ENCODE measurements around the gene ECI2.

The ECI2 gene

GRCh38 chr6:4108561-4109093 lies 26.7 kb downstream of the ECI2 start:
- no peak for DNase-seq
- H3K36me3 ChIP-seq: no peaks in the 10 kb centered on the region
- H3K27me3 ChIP-seq: no peaks in the 10 kb centered on the region
- H3K4me3 ChIP-seq: no peak overlapping the region
- intact Hi-C loops (cut with DNase I; ENCODE audit: low total_unique reads): no loop called here
- H3K9me3 ChIP-seq: peaks cover 0 to 11% (median 10%) of the 10 kb centered on the region in 3 donors
- H3K27ac ChIP-seq: peak overlapping the region; percentile 57 to 64
- TF ChIP-seq CTCF (IDR thresholded peaks at IDR 0.05): no peak
- H3K4me1 ChIP-seq: peaks cover 0 to 22% (median 3%) of the 10 kb centered on the region in 4 donors

- Histone ChIP-seq H3K4me3 (no peak overlapping the region), H3K36me3 (no peaks in the 10 kb centered on the region), H3K27me3 (no peaks in the 10 kb centered on the region), H3K9me3 (peaks cover 0 to 8% (median 6%) of the 10 kb centered on the region in 3 donors), H3K4me1 (peaks cover 0 to 22% (median 3%) of the 10 kb centered on the region in 4 donors), H3K27ac (no peak overlapping the region)
- no peak for DNase-seq
- intact Hi-C loops (cut with DNase I; ENCODE audit: low total_unique reads): no loop called here
- TF ChIP-seq CTCF (IDR thresholded peaks at IDR 0.05): no peak
Measured at GRCh38 chr6:4107873-4108272, 27.5 kb downstream of the ECI2 start.

- no peak for TF ChIP-seq CTCF (IDR thresholded peaks at IDR 0.05)
- no peak for DNase-seq
- Histone ChIP-seq H3K4me3 (no peak overlapping the region), H3K36me3 (no peaks in the 10 kb centered on the region), H3K27me3 (no peaks in the 10 kb centered on the region), H3K27ac (no peak overlapping the region), H3K9me3 (no peaks in the 10 kb centered on the region), H3K4me1 (peaks cover 0 to 22% (median 3%) of the 10 kb centered on the region in 4 donors)
- intact Hi-C loops (cut with DNase I; ENCODE audit: low total_unique reads): no loop called here
Measured at GRCh38 chr6:4105980-4106536, 29.3 kb downstream of the ECI2 start.

- intact Hi-C loops (cut with DNase I; ENCODE audit: low total_unique reads): no loop called here
- TF ChIP-seq CTCF (IDR thresholded peaks at IDR 0.05): no peak
- Histone ChIP-seq H3K4me3 (no peak overlapping the region), H3K27ac (no peak overlapping the region), H3K27me3 (no peaks in the 10 kb centered on the region), H3K9me3 (no peaks in the 10 kb centered on the region), H3K4me1 (peaks cover 0 to 10% (median 0%) of the 10 kb centered on the region in 4 donors), H3K36me3 (no peaks in the 10 kb centered on the region)
- DNase-seq: no peak
Measured at GRCh38 chr6:4103929-4104328, 31.4 kb downstream of the ECI2 start.

- no peak for TF ChIP-seq CTCF (IDR thresholded peaks at IDR 0.05)
- no peaks in the 10 kb centered on the region for H3K36me3 ChIP-seq
- H3K4me3 ChIP-seq: no peak overlapping the region
- no peak for DNase-seq
- intact Hi-C loops (cut with DNase I; ENCODE audit: low total_unique reads): no loop called here
- H3K27me3 ChIP-seq: no peaks in the 10 kb centered on the region
- no peaks in the 10 kb centered on the region for H3K4me1 ChIP-seq
- H3K27ac ChIP-seq: no peak overlapping the region
- H3K9me3 ChIP-seq: no peaks in the 10 kb centered on the region
Measured at GRCh38 chr6:4102687-4103244, 32.6 kb downstream of the ECI2 start.

Measured in tibial artery (tissue), 4 donors.